Fibroblast of lung (primary cell): ENCODE results near the gene CC2D2A.

ENCODE experiments used
- CTCF ChIP-seq, 2 donors: IDR thresholded peaks in 1 of 2; conservative IDR thresholded peaks in 1 of 2; 1 replicate in 1 of 2; 2 replicates in 1 of 2; pipeline ENCODE4 v1.5.1; 2011 to 2012; ENCODE audit warnings: low read length in 2 of 2, control low read depth in 1 of 2, inconsistent platforms in 1 of 2, low read depth in 1 of 2, mild to moderate bottlenecking in 1 of 2
- EZH2 ChIP-seq: IDR thresholded peaks from 2 replicates; pipeline ENCODE4 v1.5.1; 2012; ENCODE audit warnings: low read length, control low read depth, mild to moderate bottlenecking; ENCODE audit errors: missing control alignments

- TF ChIP-seq CTCF (conservative IDR thresholded peaks at IDR 0.05 in 1 of 2, IDR thresholded peaks at IDR 0.05 in 1 of 2; ENCODE audit: low read depth in 1 of 2, low read length in 2 of 2) (no peak), EZH2 (no peak)
These were observed 10.2 kb downstream of the CC2D2A start for GRCh38 chr4:15479913-15480185.
